Ovary (tissue), 3 donors: ENCODE results near the gene HDAC11.

Experiments
- EP300 ChIP-seq: sonication (generic); formaldehyde crosslinking; IDR thresholded peaks from one replicate; pipeline ENCODE4 v1.6.1; 2017; ENCODE audit warnings: antibody characterized with exemption
- POLR2A ChIP-seq: fragments of 450-650 bp; IDR thresholded peaks from one replicate; pipeline ENCODE4 v1.6.1; 2017; ENCODE audit warnings: antibody characterized with exemption, mild to moderate bottlenecking, moderate library complexity
- TF ChIP-seq, protein P1 (sequence below), 3 donors: fragments of 450-650 bp in 2 of 3; fragments of 200-600 bp in 1 of 3; IDR thresholded peaks; one replicate each; pipeline versions ENCODE4 v1.5.1 to v1.8.0; 2016 to 2022; ENCODE audit warnings: antibody characterized with exemption in 3 of 3, mild to moderate bottlenecking in 1 of 3
- donor health status: DM: no; HTN: no; CAD: no.

DNA sequence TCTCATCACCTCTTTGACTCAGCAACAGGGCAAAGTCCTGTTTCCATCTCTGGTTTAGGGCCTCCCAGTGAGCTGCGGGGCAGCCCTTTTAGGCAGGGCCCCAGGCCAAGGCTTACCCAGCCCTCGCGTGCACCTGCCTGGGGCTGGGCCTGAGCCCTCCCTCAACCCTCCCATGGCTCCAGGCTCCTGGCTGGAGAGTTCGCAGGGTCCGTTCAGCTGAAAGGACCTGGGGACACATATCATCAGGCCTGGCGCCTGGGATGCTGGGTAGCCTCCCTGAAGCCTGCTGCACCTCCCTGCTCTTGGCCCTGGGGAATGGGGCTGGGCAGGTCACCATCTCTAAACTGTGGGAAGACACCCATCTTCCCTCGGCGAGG is 29.7 kb downstream of the HDAC11 start:
- TF ChIP-seq, protein P1, sequence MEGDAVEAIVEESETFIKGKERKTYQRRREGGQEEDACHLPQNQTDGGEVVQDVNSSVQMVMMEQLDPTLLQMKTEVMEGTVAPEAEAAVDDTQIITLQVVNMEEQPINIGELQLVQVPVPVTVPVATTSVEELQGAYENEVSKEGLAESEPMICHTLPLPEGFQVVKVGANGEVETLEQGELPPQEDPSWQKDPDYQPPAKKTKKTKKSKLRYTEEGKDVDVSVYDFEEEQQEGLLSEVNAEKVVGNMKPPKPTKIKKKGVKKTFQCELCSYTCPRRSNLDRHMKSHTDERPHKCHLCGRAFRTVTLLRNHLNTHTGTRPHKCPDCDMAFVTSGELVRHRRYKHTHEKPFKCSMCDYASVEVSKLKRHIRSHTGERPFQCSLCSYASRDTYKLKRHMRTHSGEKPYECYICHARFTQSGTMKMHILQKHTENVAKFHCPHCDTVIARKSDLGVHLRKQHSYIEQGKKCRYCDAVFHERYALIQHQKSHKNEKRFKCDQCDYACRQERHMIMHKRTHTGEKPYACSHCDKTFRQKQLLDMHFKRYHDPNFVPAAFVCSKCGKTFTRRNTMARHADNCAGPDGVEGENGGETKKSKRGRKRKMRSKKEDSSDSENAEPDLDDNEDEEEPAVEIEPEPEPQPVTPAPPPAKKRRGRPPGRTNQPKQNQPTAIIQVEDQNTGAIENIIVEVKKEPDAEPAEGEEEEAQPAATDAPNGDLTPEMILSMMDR (IDR thresholded peaks at IDR 0.05), result no peak
- no peak for TF ChIP-seq POLR2A
- TF ChIP-seq EP300, result no peak
